Neural cell (in vitro differentiated cells): Measurements from ENCODE around the gene KDM3B.

ENCODE experiments used
- POLR2AphosphoS5 ChIP-seq: IDR thresholded peaks from 2 replicates; pipeline ENCODE4 v1.6.1; 2012
- TAF1 ChIP-seq: IDR thresholded peaks from 2 replicates; pipeline ENCODE4 v1.6.1; 2012; ENCODE audit warnings: low read depth
- TF ChIP-seq, protein P1 (sequence below): fragments of 450-650 bp; IDR thresholded peaks from 2 replicates; pipeline ENCODE4 v1.5.1; 2014; ENCODE audit warnings: antibody characterized with exemption, mild to moderate bottlenecking, moderate library complexity; ENCODE audit not compliant: poor library complexity, severe bottlenecking

DNA sequence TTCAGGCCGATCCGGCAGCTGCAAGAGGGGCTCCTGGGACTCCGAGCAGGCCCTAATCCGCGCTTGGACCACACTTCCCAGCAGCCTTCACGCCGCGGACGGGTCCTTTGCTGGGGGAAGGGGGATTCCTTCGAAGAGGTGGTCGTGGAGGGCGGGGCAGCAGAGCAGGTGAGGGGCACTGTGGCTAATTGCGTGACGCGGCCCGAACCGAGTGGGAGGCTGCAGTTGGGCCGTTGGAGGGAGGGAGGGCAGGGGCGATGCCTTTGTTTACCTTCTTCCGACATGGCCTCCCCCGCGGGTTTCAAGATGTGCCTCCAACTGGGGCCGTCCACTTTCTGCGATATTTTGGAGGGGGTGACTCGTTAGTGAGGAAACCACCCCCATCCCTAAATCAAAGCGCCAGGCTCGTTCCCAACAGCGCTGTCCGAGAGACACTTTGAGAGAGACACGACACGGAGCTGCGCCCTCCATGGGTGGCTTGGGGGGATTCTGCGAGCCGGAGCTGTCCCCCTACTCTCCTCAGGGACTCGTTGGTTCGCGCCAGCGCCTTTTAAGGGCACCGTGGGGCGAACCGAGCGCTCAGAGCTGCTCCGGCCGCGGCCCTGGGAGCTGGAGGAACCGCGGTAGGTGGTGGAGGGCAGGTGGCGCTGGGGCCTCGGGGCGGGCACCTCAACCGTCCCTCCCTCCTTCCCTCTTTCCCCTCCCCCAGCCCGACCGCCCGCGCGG is 14.6 kb upstream of the KDM3B start, which contains the start of gene FAM53C:
- TF ChIP-seq POLR2AphosphoS5 (peak; percentile 99), TAF1 (peak; percentile 99)
- TF ChIP-seq, protein P1, sequence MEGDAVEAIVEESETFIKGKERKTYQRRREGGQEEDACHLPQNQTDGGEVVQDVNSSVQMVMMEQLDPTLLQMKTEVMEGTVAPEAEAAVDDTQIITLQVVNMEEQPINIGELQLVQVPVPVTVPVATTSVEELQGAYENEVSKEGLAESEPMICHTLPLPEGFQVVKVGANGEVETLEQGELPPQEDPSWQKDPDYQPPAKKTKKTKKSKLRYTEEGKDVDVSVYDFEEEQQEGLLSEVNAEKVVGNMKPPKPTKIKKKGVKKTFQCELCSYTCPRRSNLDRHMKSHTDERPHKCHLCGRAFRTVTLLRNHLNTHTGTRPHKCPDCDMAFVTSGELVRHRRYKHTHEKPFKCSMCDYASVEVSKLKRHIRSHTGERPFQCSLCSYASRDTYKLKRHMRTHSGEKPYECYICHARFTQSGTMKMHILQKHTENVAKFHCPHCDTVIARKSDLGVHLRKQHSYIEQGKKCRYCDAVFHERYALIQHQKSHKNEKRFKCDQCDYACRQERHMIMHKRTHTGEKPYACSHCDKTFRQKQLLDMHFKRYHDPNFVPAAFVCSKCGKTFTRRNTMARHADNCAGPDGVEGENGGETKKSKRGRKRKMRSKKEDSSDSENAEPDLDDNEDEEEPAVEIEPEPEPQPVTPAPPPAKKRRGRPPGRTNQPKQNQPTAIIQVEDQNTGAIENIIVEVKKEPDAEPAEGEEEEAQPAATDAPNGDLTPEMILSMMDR = peak; percentile 41
